ENCODE measurements around the gene SORCS2. TPM values are rescaled to one million over a fixed set of nuclear protein-coding genes. Genes with fewer than 3 reads are reported as not detected.

SORCS2 gene
- total RNA-seq, 1 donor from 2014 or later: 7.1 TPM

DNA sequence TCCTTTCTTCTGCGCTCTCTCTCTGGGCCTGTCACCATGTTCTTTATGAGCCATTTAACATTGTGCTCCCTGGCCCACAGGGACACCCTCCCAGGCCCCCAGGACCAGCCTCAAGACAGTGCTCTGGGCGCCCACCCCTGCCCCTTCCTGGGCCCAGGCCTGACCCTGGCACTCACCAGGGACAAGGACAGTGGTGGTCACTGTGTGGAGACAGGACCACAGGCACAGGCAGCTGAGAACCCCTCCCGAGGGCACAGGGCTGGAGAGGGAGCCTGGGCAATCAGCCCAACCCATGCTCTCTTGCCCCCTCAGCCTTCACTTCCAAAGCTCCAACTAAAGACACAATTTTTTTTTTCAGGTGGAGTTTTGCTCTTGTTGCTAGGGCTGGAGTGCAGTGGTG, 460.6 kb downstream of the SORCS2 start:
- H3K36me3 Mint-ChIP-seq: no peaks in the 10 kb centered on the region
- no peaks in the 10 kb centered on the region for H3K9me3 Mint-ChIP-seq
- peaks cover 2% of the 10 kb centered on the region for H3K27me3 Mint-ChIP-seq (ENCODE audit: low read depth)
- no peak for DNase-seq (ENCODE audit: low spot score in 2 of 2, unreplicated experiment in 2 of 2)
- no peak overlapping the region for H3K4me3 Mint-ChIP-seq
- H3K4me1 Mint-ChIP-seq: peaks cover 25% of the 10 kb centered on the region
- TF ChIP-seq, protein P1, sequence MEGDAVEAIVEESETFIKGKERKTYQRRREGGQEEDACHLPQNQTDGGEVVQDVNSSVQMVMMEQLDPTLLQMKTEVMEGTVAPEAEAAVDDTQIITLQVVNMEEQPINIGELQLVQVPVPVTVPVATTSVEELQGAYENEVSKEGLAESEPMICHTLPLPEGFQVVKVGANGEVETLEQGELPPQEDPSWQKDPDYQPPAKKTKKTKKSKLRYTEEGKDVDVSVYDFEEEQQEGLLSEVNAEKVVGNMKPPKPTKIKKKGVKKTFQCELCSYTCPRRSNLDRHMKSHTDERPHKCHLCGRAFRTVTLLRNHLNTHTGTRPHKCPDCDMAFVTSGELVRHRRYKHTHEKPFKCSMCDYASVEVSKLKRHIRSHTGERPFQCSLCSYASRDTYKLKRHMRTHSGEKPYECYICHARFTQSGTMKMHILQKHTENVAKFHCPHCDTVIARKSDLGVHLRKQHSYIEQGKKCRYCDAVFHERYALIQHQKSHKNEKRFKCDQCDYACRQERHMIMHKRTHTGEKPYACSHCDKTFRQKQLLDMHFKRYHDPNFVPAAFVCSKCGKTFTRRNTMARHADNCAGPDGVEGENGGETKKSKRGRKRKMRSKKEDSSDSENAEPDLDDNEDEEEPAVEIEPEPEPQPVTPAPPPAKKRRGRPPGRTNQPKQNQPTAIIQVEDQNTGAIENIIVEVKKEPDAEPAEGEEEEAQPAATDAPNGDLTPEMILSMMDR (IDR thresholded peaks at IDR 0.05; ENCODE audit: unreplicated experiment): no peak
- no peak overlapping the region for H3K27ac Mint-ChIP-seq

DNA sequence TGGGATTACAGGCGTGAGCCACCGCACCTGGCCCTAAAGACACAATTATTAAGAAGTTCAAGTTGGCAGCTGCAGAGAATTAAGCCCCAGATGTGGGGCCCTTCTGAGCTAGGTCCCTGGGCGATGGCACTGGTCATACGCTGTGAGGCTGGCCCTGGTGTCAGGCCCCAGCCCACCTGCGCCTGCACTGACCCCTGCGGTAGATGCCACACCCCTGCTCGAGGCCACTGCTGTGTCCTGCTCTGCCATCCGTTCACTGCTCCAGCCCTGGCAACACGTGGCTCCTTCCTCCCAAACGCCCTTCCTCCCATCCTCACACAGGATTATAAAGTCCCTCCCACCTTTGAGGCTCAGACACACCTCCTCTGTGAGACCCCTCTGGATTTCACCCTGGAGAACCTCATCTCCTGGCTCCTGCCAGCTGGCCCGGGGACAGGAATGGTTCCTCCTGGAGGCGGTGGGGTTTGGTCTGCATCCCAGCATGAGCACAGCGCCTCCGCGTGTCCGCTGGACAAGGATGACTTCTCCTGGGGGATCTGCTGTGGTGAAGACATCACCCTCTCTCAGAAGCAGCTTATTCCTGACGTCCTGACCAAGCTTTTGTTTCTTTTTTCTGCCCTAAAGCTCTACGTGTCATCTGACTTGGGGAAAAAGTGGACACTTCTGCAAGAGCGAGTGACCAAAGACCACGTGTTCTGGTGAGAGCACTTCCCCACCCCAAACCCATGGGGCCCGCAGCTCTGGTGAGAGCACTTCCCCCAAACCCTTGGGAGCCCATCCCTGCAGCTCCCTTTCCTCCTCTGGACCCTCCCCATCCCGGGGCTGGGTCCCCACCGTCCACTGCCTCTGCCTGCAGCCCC, 461.4 kb downstream of the SORCS2 start:
- peaks cover 2% of the 10 kb centered on the region for H3K27me3 Mint-ChIP-seq (ENCODE audit: low read depth)
- no peak for DNase-seq (ENCODE audit: low spot score in 2 of 2, unreplicated experiment in 2 of 2)
- no peaks in the 10 kb centered on the region for H3K9me3 Mint-ChIP-seq
- H3K36me3 Mint-ChIP-seq: no peaks in the 10 kb centered on the region
- TF ChIP-seq, protein P1 (IDR thresholded peaks at IDR 0.05; ENCODE audit: unreplicated experiment): no peak
- H3K4me1 Mint-ChIP-seq: peaks cover 25% of the 10 kb centered on the region
- H3K4me3 Mint-ChIP-seq: no peak overlapping the region
- no peak overlapping the region for H3K27ac Mint-ChIP-seq

DNA sequence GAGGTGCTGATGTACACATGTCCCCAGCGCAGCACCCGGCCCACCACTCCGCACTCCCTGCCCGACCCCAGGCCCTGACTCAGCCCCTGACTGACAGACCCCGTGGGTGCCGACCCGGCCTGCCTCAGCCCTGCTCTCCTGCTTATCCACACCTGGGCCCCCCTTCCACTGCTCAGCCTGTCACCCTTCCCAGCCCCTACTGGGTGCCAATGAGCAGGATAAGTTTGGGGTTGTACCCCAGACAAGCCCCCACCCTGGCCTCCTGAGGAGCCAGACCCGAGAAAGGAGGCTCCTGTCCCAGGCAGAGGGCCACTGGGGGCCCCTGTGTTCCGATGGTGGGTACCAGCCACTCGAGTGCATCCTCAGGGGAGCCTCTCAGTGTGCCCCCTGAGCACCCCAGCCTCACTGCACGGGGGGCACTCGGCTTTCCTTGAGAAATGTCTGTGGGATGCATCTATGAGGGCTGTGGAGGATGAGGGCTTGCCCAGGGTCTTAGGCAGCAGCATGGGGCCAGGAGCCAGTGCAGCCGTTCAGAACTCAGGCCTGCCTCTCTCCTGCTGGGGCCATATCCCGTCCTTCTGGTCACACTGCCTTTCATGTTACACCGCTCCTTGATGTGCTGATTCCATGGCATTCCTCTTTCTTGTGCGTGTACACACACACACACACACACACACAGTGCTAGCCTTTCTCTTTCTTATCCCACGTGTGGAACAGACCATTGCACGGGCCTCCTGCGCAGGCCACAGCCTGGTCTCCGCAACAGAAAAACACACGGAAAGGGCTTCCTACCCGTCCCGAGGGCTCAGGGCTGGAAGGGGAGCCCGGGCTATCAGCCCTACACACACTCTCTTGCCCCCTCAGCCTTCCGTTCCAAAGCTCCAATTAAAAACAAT, 462.5 kb downstream of the SORCS2 start:
- Mint-ChIP-seq H3K4me3 (no peak overlapping the region), H3K27me3 (ENCODE audit: low read depth) (peaks cover 2% of the 10 kb centered on the region), H3K9me3 (no peaks in the 10 kb centered on the region), H3K4me1 (peaks cover 25% of the 10 kb centered on the region), H3K27ac (peak overlapping the region; percentile 77), H3K36me3 (no peaks in the 10 kb centered on the region)
- DNase-seq (ENCODE audit: low spot score in 2 of 2, unreplicated experiment in 2 of 2): no peak
- TF ChIP-seq, protein P1 (IDR thresholded peaks at IDR 0.05; ENCODE audit: unreplicated experiment): no peak

DNA sequence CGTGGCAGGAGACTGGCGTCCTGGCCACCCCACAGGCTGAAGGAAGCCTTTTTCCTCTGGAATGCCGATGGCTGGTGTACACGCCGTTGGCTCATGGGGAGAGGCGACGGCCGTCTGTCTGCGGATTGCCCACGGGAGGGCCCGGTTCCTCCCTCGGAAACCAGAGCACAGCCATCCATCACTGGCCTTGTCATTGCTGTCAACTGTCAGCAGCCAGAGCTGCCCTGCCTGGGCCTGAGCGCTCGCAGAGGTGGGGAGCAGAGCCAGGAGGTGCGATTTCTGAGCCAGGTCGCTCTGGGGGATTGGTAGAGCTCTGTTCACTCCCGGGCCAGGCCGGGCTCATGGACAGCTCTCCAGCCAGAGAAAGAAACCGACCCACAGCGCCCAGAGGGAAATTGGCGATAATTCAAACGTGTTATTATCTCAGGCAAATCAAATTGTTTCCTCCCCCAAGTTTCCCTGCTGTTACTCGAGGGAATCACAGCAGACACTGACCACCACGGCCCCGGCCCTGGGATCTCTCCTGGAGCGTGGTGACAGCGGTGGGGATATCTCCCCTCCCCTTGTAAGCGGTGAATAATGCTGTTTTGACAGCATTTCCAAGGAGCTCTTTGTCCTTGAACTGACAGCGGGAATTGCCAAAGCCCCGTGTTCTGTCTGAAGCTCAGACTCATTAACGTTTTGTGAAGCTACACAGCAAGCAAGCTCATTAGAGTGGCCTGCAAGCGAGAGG, 463.3 kb downstream of the SORCS2 start:
- TF ChIP-seq, protein P1 (IDR thresholded peaks at IDR 0.05; ENCODE audit: unreplicated experiment): no peak
- H3K27ac Mint-ChIP-seq: peak overlapping the region; percentile 77
- H3K4me1 Mint-ChIP-seq: peaks cover 25% of the 10 kb centered on the region
- no peaks in the 10 kb centered on the region for H3K9me3 Mint-ChIP-seq
- H3K36me3 Mint-ChIP-seq: no peaks in the 10 kb centered on the region
- H3K4me3 Mint-ChIP-seq: peak overlapping the region; percentile 3
- peak in 1 of 2 experiments; percentile 52 for DNase-seq (ENCODE audit: low spot score in 2 of 2, unreplicated experiment in 2 of 2)
- peaks cover 2% of the 10 kb centered on the region for H3K27me3 Mint-ChIP-seq (ENCODE audit: low read depth)

DNA sequence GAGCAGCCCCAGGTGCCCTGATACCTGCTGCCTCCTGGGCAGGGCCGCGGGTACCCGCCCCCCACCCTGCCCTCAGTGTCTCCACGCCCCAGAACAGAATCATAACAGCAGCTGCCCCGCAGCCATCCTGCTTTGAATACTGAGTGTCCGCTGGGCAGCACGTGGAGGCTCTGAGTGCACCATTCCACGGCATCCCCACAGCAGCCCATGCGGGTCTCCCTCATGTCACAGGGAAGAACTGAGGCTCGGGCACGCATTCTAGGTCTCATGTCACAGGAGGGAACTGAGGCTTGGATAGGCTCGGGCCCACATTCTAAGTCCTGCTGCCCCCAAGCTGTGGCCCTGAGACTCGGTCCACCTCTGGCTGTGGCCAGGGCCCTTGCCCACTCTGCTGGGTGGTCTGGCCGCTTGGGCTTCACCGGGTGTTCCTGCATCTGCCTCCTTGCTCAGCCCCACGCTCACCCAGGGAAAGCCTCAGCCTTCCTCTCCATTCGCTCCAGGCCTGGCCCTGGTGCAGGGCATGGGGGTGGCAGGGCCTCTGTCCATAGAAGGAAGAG, 464.0 kb downstream of the SORCS2 start:
- Mint-ChIP-seq H3K36me3 (no peaks in the 10 kb centered on the region), H3K4me1 (peaks cover 18% of the 10 kb centered on the region), H3K27ac (peak overlapping the region; percentile 77), H3K27me3 (ENCODE audit: low read depth) (peaks cover 2% of the 10 kb centered on the region), H3K9me3 (no peaks in the 10 kb centered on the region), H3K4me3 (peak overlapping the region; percentile 3)
- DNase-seq (ENCODE audit: low spot score in 2 of 2, unreplicated experiment in 2 of 2): no peak
- TF ChIP-seq, protein P1 (IDR thresholded peaks at IDR 0.05; ENCODE audit: unreplicated experiment): no peak

Measured in mesothelial cell of epicardium (in vitro differentiated cells).